Measurements from ENCODE around the gene ACER2. TPM values are rescaled to one million over a fixed set of nuclear protein-coding genes. Genes with fewer than 3 reads are reported as not detected.

ACER2 gene
- total and polyA plus RNA-seq, 2 of the 8 experiments (the other 6 are each of a cell fraction or from before 2014, with no cell fraction given), result 7.4 to 8.8 TPM

- TF ChIP-seq GABPA (IDR thresholded peaks at IDR 0.05; ENCODE audit: borderline replicate concordance, insufficient read depth, low read length) (no peak), PHF8 (conservative IDR thresholded peaks at IDR 0.05; ENCODE audit: low read depth, low read length) (no peak), CBX8 (IDR thresholded peaks at IDR 0.05; ENCODE audit: borderline replicate concordance, low read depth, low read length) (no peak), USF2 (IDR thresholded peaks at IDR 0.05; ENCODE audit: low read length) (no peak), SP1 (IDR thresholded peaks at IDR 0.05; ENCODE audit: low read depth, low read length) (no peak), POLR2AphosphoS5 (IDR thresholded peaks at IDR 0.05; ENCODE audit: low read depth, low read length) (no peak), NRF1 (IDR thresholded peaks at IDR 0.05; ENCODE audit: low read depth, low read length) (no peak), HDAC2 (IDR thresholded peaks at IDR 0.05; ENCODE audit: borderline replicate concordance in 1 of 2, low read depth in 2 of 2, low read length in 2 of 2) (no peak), SRF (IDR thresholded peaks at IDR 0.05; ENCODE audit: low read depth, low read length) (no peak), KDM5A (IDR thresholded peaks at IDR 0.05; ENCODE audit: low read length) (no peak), BRCA1 (IDR thresholded peaks at IDR 0.05; ENCODE audit: low read depth, low read length) (no peak), SP2 (IDR thresholded peaks at IDR 0.05; ENCODE audit: low read length) (no peak)
Observed at GRCh38 chr9:19440823-19441580, 32.2 kb downstream of the ACER2 start (continued).

Measured in H1 (cell line).